Gastrocnemius medialis (tissue), 4 donors: ENCODE data around the gene RBMS3.

Experiments
- POLR2A ChIP-seq, 2 donors: fragments of 450-650 bp; IDR thresholded peaks; one replicate each; pipeline ENCODE4 v1.6.1; 2017; ENCODE audit warnings: antibody characterized with exemption in 2 of 2, mild to moderate bottlenecking in 2 of 2, moderate library complexity in 2 of 2
- TF ChIP-seq, protein P1 (sequence below), 5 experiments: fragments of 450-650 bp in 3 of 5; fragments of 200-600 bp in 2 of 5; sonication (generic) in 2 of 5; IDR thresholded peaks in 4 of 5; conservative IDR thresholded peaks in 1 of 5; 1 replicate in 4 of 5; 2 replicates in 1 of 5; pipeline ENCODE4 v1.5.1; 2016 to 2019; ENCODE audit warnings: antibody characterized with exemption in 5 of 5, mild to moderate bottlenecking in 3 of 5, moderate library complexity in 3 of 5

DNA sequence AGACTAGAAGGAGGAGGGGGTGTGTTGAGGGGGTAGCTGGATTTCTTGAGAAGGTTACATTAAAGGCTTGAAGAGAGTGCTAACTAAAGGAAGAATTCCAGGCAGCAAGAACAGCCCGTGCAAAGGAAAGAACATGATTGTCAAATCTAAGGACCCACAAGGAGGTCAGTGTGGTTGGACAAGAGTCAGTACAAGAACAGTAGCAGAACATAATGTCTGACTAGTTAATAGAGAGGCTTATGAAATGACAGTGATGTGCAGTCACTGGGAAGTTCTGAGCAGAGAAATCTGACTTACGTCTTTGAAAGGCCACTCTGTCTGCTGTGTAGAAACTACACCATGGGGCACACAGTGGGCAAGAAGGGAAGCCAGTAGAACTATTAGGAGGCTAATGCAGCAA lies 19.8 kb upstream of the RBMS3 start:
- TF ChIP-seq, protein P1, sequence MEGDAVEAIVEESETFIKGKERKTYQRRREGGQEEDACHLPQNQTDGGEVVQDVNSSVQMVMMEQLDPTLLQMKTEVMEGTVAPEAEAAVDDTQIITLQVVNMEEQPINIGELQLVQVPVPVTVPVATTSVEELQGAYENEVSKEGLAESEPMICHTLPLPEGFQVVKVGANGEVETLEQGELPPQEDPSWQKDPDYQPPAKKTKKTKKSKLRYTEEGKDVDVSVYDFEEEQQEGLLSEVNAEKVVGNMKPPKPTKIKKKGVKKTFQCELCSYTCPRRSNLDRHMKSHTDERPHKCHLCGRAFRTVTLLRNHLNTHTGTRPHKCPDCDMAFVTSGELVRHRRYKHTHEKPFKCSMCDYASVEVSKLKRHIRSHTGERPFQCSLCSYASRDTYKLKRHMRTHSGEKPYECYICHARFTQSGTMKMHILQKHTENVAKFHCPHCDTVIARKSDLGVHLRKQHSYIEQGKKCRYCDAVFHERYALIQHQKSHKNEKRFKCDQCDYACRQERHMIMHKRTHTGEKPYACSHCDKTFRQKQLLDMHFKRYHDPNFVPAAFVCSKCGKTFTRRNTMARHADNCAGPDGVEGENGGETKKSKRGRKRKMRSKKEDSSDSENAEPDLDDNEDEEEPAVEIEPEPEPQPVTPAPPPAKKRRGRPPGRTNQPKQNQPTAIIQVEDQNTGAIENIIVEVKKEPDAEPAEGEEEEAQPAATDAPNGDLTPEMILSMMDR (IDR thresholded peaks at IDR 0.05 in 4 of 5, conservative IDR thresholded peaks at IDR 0.05 in 1 of 5), result no peak
- no peak for TF ChIP-seq POLR2A (IDR thresholded peaks at IDR 0.05)
